Measurements from ENCODE around the gene CDKN2AIP. TPM values are rescaled to one million over a fixed set of nuclear protein-coding genes. Genes with fewer than 3 reads are reported as not detected.

Gene CDKN2AIP, protein sequence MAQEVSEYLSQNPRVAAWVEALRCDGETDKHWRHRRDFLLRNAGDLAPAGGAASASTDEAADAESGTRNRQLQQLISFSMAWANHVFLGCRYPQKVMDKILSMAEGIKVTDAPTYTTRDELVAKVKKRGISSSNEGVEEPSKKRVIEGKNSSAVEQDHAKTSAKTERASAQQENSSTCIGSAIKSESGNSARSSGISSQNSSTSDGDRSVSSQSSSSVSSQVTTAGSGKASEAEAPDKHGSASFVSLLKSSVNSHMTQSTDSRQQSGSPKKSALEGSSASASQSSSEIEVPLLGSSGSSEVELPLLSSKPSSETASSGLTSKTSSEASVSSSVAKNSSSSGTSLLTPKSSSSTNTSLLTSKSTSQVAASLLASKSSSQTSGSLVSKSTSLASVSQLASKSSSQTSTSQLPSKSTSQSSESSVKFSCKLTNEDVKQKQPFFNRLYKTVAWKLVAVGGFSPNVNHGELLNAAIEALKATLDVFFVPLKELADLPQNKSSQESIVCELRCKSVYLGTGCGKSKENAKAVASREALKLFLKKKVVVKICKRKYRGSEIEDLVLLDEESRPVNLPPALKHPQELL
- total RNA-seq (ENCODE audit: low replicate concordance): 35.3 and 38.1 TPM in 2 replicates

- Histone ChIP-seq H3K27ac (peak within 1 kb of the TSS; percentile 96), H4K20me1 (ENCODE audit: low read depth) (peaks cover 24% of the 10 kb centered on the region), H3F3A (ENCODE audit: low read depth) (peaks cover 55% of the 10 kb centered on the region), H3K79me2 (ENCODE audit: low read depth) (peaks cover 58% of the 10 kb centered on the region), H3K4me2 (peak within 1 kb of the TSS; percentile 85), H3K4me1 (peaks cover 21% of the 10 kb centered on the region), H3K9me3 (ENCODE audit: low read depth) (no peaks in the 10 kb centered on the region), H3K36me3 (peaks cover 24% of the 10 kb centered on the region), H2AFZ (replicated peaks) (peak within 1 kb of the TSS; percentile 7), H3K27me3 (no peaks in the 10 kb centered on the region), H3K4me3 (peak within 1 kb of the TSS; percentile 86), H3K9ac (peak within 1 kb of the TSS; percentile 96)
- TF ChIP-seq EZH2 (IDR thresholded peaks at IDR 0.05) (peak; percentile 32), CTCF (IDR thresholded peaks at IDR 0.05) (peak; percentile 22), EZH2phosphoT487 (IDR thresholded peaks at IDR 0.05) (no peak)
- no peaks in the 10 kb centered on the region for H3K9me3 Mint-ChIP-seq
- H3K36me3 Mint-ChIP-seq: peaks cover 27% of the 10 kb centered on the region
- H3K27ac Mint-ChIP-seq: peak within 1 kb of the TSS; percentile 98
- peaks cover 40% of the 10 kb centered on the region for H3K4me1 Mint-ChIP-seq
- peaks cover 3% of the 10 kb centered on the region for H3K27me3 Mint-ChIP-seq (ENCODE audit: insufficient read depth, low read depth)
- peak within 1 kb of the TSS; percentile 99 for H3K4me3 Mint-ChIP-seq
- peak; percentile 98 for DNase-seq (ENCODE audit: low spot score)
Measured at GRCh38 chr4:183444214-183445096, at the start of gene CDKN2AIP. Gene CDKN2AIP, plus strand, starts transcription at chr4:183444636. Its CDS starts 162 bp downstream, at chr4:183444798.

DNA sequence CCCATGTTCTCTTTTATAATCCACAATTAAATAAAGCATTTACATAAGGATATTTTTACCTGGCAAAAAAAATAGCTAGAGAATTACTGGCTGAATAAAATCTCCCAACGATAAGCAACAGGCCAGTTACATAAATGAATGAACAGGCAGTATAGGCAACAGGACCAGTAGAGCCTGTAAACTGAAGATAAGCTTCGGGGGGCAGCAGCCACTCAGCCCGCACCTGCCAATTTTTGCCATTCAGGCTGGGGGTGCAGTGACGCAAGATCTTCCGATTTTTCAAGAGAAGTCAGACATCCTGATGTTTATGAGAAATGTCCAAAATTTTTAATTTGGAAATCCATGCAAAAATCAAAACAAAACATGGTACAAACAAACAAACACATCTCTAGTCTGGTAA is 49.0 kb upstream of the CDKN2AIP start:
- Histone ChIP-seq H4K20me1 (ENCODE audit: low read depth) (no peaks in the 10 kb centered on the region), H3K4me3 (no peak overlapping the region), H3K79me2 (ENCODE audit: low read depth) (no peaks in the 10 kb centered on the region), H3K4me1 (peaks cover 13% of the 10 kb centered on the region), H3K9me3 (ENCODE audit: low read depth) (no peaks in the 10 kb centered on the region), H3F3A (ENCODE audit: low read depth) (peaks cover 9% of the 10 kb centered on the region), H2AFZ (replicated peaks) (no peak overlapping the region), H3K9ac (no peak overlapping the region), H3K27me3 (peaks cover 24% of the 10 kb centered on the region), H3K27ac (no peak overlapping the region), H3K4me2 (no peak overlapping the region), H3K36me3 (no peaks in the 10 kb centered on the region)
- H3K9me3 Mint-ChIP-seq: no peaks in the 10 kb centered on the region
- no peak overlapping the region for H3K27ac Mint-ChIP-seq
- H3K36me3 Mint-ChIP-seq: no peaks in the 10 kb centered on the region
- peaks cover 18% of the 10 kb centered on the region for H3K4me1 Mint-ChIP-seq
- no peak overlapping the region for H3K4me3 Mint-ChIP-seq
- DNase-seq (ENCODE audit: low spot score): no peak
- H3K27me3 Mint-ChIP-seq (ENCODE audit: insufficient read depth, low read depth): peaks cover 10% of the 10 kb centered on the region
- no peak for TF ChIP-seq CTCF (IDR thresholded peaks at IDR 0.05)
- TF ChIP-seq EZH2 (IDR thresholded peaks at IDR 0.05): no peak

DNA sequence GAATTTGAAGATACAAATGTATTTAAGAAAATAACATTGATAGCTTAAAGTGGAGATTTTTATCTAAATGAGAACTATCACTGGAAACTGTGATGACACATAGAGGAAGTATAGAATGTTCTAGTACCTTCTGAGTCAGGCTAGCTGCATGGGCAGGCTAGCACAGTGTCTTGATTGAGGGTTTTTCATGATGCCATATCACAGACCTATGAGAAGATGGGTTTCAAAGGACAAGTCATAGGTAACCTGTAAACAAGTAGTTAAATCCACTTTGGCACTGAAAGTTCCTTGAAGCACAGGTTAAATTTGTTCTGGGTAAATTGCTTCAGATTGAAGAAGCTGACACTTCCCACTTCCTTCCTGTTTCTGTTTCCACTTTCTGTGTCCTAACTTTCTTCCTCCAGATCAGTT is 48.2 kb upstream of the CDKN2AIP start:
- Mint-ChIP-seq H3K9me3 (no peaks in the 10 kb centered on the region), H3K27ac (no peak overlapping the region), H3K4me1 (peaks cover 18% of the 10 kb centered on the region), H3K27me3 (ENCODE audit: insufficient read depth, low read depth) (peaks cover 15% of the 10 kb centered on the region), H3K36me3 (no peaks in the 10 kb centered on the region), H3K4me3 (no peak overlapping the region)
- peaks cover 24% of the 10 kb centered on the region for H3K27me3 ChIP-seq
- no peak for DNase-seq (ENCODE audit: low spot score)
- H2AFZ ChIP-seq (replicated peaks): no peak overlapping the region
- H3K36me3 ChIP-seq: no peaks in the 10 kb centered on the region
- no peaks in the 10 kb centered on the region for H3K79me2 ChIP-seq (ENCODE audit: low read depth)
- no peak overlapping the region for H3K4me3 ChIP-seq
- no peak overlapping the region for H3K9ac ChIP-seq
- H3K9me3 ChIP-seq (ENCODE audit: low read depth): no peaks in the 10 kb centered on the region
- no peak overlapping the region for H3K4me2 ChIP-seq
- H4K20me1 ChIP-seq (ENCODE audit: low read depth): no peaks in the 10 kb centered on the region
- H3F3A ChIP-seq (ENCODE audit: low read depth): peaks cover 4% of the 10 kb centered on the region
- H3K4me1 ChIP-seq: peaks cover 6% of the 10 kb centered on the region
- H3K27ac ChIP-seq: no peak overlapping the region
- TF ChIP-seq EZH2 (IDR thresholded peaks at IDR 0.05) (no peak), EZH2phosphoT487 (IDR thresholded peaks at IDR 0.05) (no peak), CTCF (IDR thresholded peaks at IDR 0.05) (no peak)
